CD4-positive, alpha-beta T cell treated with Interleukin-4 for 4 hours (primary cell): ENCODE data around the gene FUS.
"Not testable (repeated sequence)": the region's sequence is repeated elsewhere in the genome, so short reads cannot be mapped to it uniquely, and the experiment has no call there.

Experiments used
- DNase-seq: peaks from one replicate; pipeline ENCODE4 v3.0.0-alpha.2; 2020

Gene FUS

GRCh38 chr16:31187808-31188189, 7.9 kb downstream of the FUS start:
- no peak for DNase-seq

- DNase-seq, result no peak
Observed at GRCh38 chr16:31188450-31189411, 8.8 kb downstream of the FUS start.

GRCh38 chr16:31189412-31189778, 9.5 kb downstream of the FUS start:
- no peak for DNase-seq

- no peak for DNase-seq
Observed at GRCh38 chr16:31190061-31190460, 10.1 kb downstream of the FUS start.

- no peak for DNase-seq
Observed at GRCh38 chr16:31190818-31191444, 11.0 kb downstream of the FUS start.

GRCh38 chr16:31191697-31192428, 11.9 kb downstream of the FUS start:
- DNase-seq, result no peak

- no peak for DNase-seq
Observed at GRCh38 chr16:31192856-31193642, 13.1 kb downstream of the FUS start.

- no peak for DNase-seq
Observed at GRCh38 chr16:31193874-31194273, 13.9 kb downstream of the FUS start.

GRCh38 chr16:31194898-31195297, 15.0 kb downstream of the FUS start:
- DNase-seq, result no peak

GRCh38 chr16:31195861-31196260, 15.9 kb downstream of the FUS start:
- not testable (repeated sequence) for DNase-seq

- no peak for DNase-seq
Observed at GRCh38 chr16:31196324-31197088, 16.6 kb downstream of the FUS start.

- no peak for DNase-seq
Observed at GRCh38 chr16:31198207-31198882, 18.4 kb downstream of the FUS start.

- no peak for DNase-seq
Observed at GRCh38 chr16:31199430-31200041, 19.6 kb downstream of the FUS start.

GRCh38 chr16:31200111-31200510, 20.2 kb downstream of the FUS start:
- DNase-seq, result not testable (repeated sequence)

GRCh38 chr16:31200821-31201568, 21.1 kb downstream of the FUS start:
- DNase-seq, result peak; percentile 59

- peak; percentile 33 for DNase-seq
Observed at GRCh38 chr16:31201582-31202413, 21.9 kb downstream of the FUS start.

GRCh38 chr16:31202414-31203375, 22.8 kb downstream of the FUS start, which contains the start of gene PYCARD:
Gene PYCARD, minus strand, starts transcription at chr16:31202760. Its CDS starts 70 bp downstream, at chr16:31202690.
- DNase-seq, result no peak
